HCT116 (cell line): ENCODE measurements around the gene NEURL4. TPM values are rescaled to one million over a fixed set of nuclear protein-coding genes. Genes with fewer than 3 reads are reported as not detected.

Source experiments
- ATAC-seq: fragments of 200-7000 bp; cut with Tn5 transposase; 2 replicates; pipeline ENCODE4 v1.9.1; 2020; ENCODE audit warnings: mild to moderate bottlenecking, moderate library complexity
- BruUV-seq: library from RNA; stranded (reverse); fragments of 400-500 nt; replicated peaks from 2 replicates; lab custom pipeline; 2021; lab: Mats Ljungman, UMichigan
- CTCF ChIA-PET: fragments of 300-600 bp; sonication (Branson Sonifier 250); formaldehyde crosslinking; loops from one replicate; lab custom pipeline; 2021; ENCODE audit warnings: antibody characterized with exemption; lab: Charles Lee
- POLR2A ChIA-PET: fragments of 300-600, 350-600 bp; sonication (Branson Sonifier 250); formaldehyde crosslinking; loops from one replicate; lab custom pipeline; 2021; ENCODE audit warnings: antibody characterized with exemption; lab: Charles Lee
- RAD21 ChIA-PET, 2 experiments: fragments of 300-600 bp; sonication (Branson Sonifier 250); formaldehyde crosslinking; loops; one replicate each; lab custom pipeline; 2023; ENCODE audit warnings: low total read pairs in 2 of 2; ENCODE audit not compliant: uncharacterized antibody in 2 of 2, unreplicated experiment in 2 of 2, low non-redundant PET in 1 of 2; lab: Charles Lee
- DNase-seq: peaks from one replicate; pipeline ENCODE4 v3.0.0-alpha.2; 2010; ENCODE audit warnings: low read depth, low spot score
- H2AFZ ChIP-seq: fragments of 200-600 bp; shearing (Covaris generic), sonication (generic); 2 replicates; pipeline ENCODE4 v1.6.1; 2017; ENCODE audit warnings: low read depth, mixed run types, mixed read lengths, antibody characterized with exemption, low read length; ENCODE audit not compliant: poor library complexity, severe bottlenecking
- H3K27ac ChIP-seq: 2 replicates; pipeline ENCODE4 v1.5.1; 2012; ENCODE audit warnings: low read depth, low read length
- H3K27me3 ChIP-seq: fragments of 200-600 bp; sonication (generic); 2 replicates; pipeline ENCODE4 v1.6.1; 2016; ENCODE audit warnings: mixed run types, low read length, mixed read lengths; ENCODE audit not compliant: insufficient read depth
- H3K36me3 ChIP-seq, 2 experiments: fragments of 200-500 bp in 1 of 2; fragments of 200-600 bp in 1 of 2; sonication (Bioruptor generic) in 1 of 2; sonication (generic) in 1 of 2; 2 replicates each; pipeline versions ENCODE4 v1.5.1 to v1.6.1; 2014 to 2016; ENCODE audit warnings: low read length in 2 of 2, inconsistent platforms in 1 of 2, mixed read lengths in 1 of 2, mixed run types in 1 of 2; ENCODE audit not compliant: insufficient read depth in 2 of 2, control insufficient read depth in 1 of 2
- H3K4me1 ChIP-seq, 2 experiments: fragments of 200-600 bp in 1 of 2; sonication (generic) in 1 of 2; 2 replicates each; pipeline versions ENCODE4 v1.5.1 to v1.6.1; 2012 to 2017; ENCODE audit warnings: low read length in 2 of 2, inconsistent platforms in 1 of 2, mild to moderate bottlenecking in 1 of 2, mixed read lengths in 1 of 2, mixed run types in 1 of 2, moderate library complexity in 1 of 2; ENCODE audit not compliant: insufficient read depth in 2 of 2, control insufficient read depth in 1 of 2
- H3K4me2 ChIP-seq: fragments of 200-600 bp; sonication (generic); 2 replicates; pipeline ENCODE4 v1.6.1; 2017; ENCODE audit warnings: mixed run types, low read length, mixed read lengths
- H3K4me3 ChIP-seq, 2 experiments: fragments of 200-600 bp in 1 of 2; sonication (generic) in 1 of 2; replicated peaks in 1 of 2; 2 replicates each; pipeline ENCODE4 v1.5.1; 2011 to 2016; ENCODE audit warnings: low read length in 2 of 2, control low read depth in 1 of 2, low read depth in 1 of 2, mild to moderate bottlenecking in 1 of 2, mixed read lengths in 1 of 2, mixed run types in 1 of 2
- H3K79me2 ChIP-seq: fragments of 200-600 bp; sonication (generic); 2 replicates; pipeline ENCODE4 v1.6.1; 2017; ENCODE audit warnings: mild to moderate bottlenecking, mixed run types, low read length, moderate library complexity, mixed read lengths; ENCODE audit not compliant: insufficient read depth
- H3K9ac ChIP-seq: fragments of 200-600 bp; sonication (generic); 2 replicates; pipeline ENCODE4 v1.6.1; 2016; ENCODE audit warnings: low read length, mixed read lengths
- H3K9me2 ChIP-seq: fragments of 200-600 bp; sonication (generic), shearing (Covaris generic); 2 replicates; pipeline ENCODE4 v1.6.1; 2017; ENCODE audit warnings: mixed run types, mild to moderate bottlenecking, moderate library complexity; ENCODE audit not compliant: insufficient read depth
- H3K9me3 ChIP-seq, 2 experiments: fragments of 200-500 bp in 1 of 2; fragments of 200-600 bp in 1 of 2; sonication (Bioruptor generic) in 1 of 2; sonication (generic) in 1 of 2; 2 replicates each; pipeline ENCODE4 v1.6.1; 2014 to 2017; ENCODE audit warnings: low read length in 2 of 2, mixed read lengths in 2 of 2, inconsistent platforms in 1 of 2, low read depth in 1 of 2, mild to moderate bottlenecking in 1 of 2, mixed run types in 1 of 2, moderate library complexity in 1 of 2; ENCODE audit not compliant: control insufficient read depth in 1 of 2, insufficient read depth in 1 of 2
- H4K20me1 ChIP-seq: fragments of 200-600 bp; sonication (generic), shearing (Covaris generic); 2 replicates; pipeline ENCODE4 v1.6.1; 2017; ENCODE audit warnings: mixed run types, mild to moderate bottlenecking, moderate library complexity; ENCODE audit not compliant: insufficient read depth
- EGR1 ChIP-seq: IDR thresholded peaks from 2 replicates; pipeline ENCODE4 v1.6.1; 2012; ENCODE audit warnings: low read depth
- EZH2phosphoT487 ChIP-seq: fragments of 200-600 bp; IDR thresholded peaks from 2 replicates; pipeline ENCODE4 v1.6.1; 2018; ENCODE audit warnings: antibody characterized with exemption, borderline replicate concordance
- FOSL1 ChIP-seq: IDR thresholded peaks from 2 replicates; pipeline ENCODE4 v1.6.1; 2012; ENCODE audit warnings: low read depth
- JUND ChIP-seq: IDR thresholded peaks from 2 replicates; pipeline ENCODE4 v1.6.1; 2012
- POLR2A ChIP-seq: IDR thresholded peaks from 2 replicates; pipeline ENCODE4 v1.7.0; 2011; ENCODE audit warnings: borderline replicate concordance; ENCODE audit not compliant: insufficient read depth, insufficient read length; ENCODE audit errors: extremely low read depth
- ZNF274 ChIP-seq: fragments of 200-500 bp; sonication (Bioruptor generic); IDR thresholded peaks from 2 replicates; pipeline ENCODE4 v1.6.1; 2014; ENCODE audit warnings: mild to moderate bottlenecking, low read depth, low read length, inconsistent platforms
- intact Hi-C: fragments of 100-400 bp; cut with micrococcal nuclease; formaldehyde crosslinking; loops from 2 replicates; pipeline ENCODE4 v1.10.0; 2022
- total RNA-seq: library from RNA; stranded (reverse); gene quantifications from one replicate; pipeline ENCODE4 v1.2.1, GENCODE V29; 2021; ENCODE audit not compliant: unreplicated experiment
- TF ChIP-seq, protein P1 (sequence below): IDR thresholded peaks from 2 replicates; pipeline ENCODE4 v1.6.1; 2012
- TF ChIP-seq, protein P2 (sequence below): IDR thresholded peaks from 2 replicates; pipeline ENCODE4 v1.6.1; 2012; ENCODE audit warnings: low read depth

The NEURL4 gene
- total RNA-seq, 1 experiment from 2014 or later, result 56.9 TPM

DNA sequence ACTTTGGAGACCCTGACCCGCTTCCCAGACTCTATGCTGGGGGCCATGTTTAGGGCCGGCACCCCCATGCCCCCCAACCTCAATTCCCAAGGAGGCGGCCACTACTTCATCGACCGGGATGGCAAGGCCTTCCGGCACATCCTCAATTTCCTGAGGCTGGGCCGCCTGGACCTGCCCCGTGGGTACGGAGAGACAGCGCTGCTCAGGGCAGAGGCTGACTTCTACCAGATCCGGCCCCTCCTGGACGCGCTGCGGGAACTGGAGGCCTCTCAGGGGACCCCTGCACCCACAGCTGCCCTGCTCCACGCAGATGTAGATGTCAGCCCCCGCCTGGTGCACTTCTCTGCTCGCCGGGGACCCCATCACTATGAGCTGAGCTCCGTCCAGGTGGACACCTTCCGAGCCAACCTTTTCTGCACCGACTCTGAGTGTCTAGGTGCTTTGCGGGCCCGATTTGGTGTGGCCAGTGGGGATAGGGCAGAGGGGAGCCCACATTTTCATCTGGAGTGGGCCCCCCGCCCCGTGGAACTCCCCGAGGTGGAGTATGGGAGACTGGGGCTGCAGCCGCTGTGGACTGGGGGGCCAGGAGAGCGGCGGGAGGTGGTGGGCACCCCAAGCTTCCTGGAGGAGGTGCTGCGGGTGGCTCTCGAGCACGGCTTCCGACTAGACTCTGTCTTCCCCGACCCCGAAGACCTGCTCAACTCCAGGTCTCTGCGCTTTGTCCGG lies 23.9 kb upstream of the NEURL4 start:
- POLR2A ChIA-PET, result no interaction called here
- no peak for ATAC-seq
- Histone ChIP-seq H3K27me3 (no peaks in the 10 kb centered on the region), H3K4me3 (peak overlapping the region; percentile 79 to 89), H3K4me2 (peak overlapping the region; percentile 80), H3K36me3 (no peaks in the 10 kb centered on the region), H3K9ac (peak overlapping the region; percentile 88), H2AFZ (no peak overlapping the region), H3K4me1 (peaks cover 29 to 69% of the 10 kb centered on the region in 2 experiments), H3K27ac (peak overlapping the region; percentile 99), H4K20me1 (0 out of 2 replicates have a peak, but pooled peaks cover 4% of the 10 kb centered on the region), H3K9me2 (no peaks in the 10 kb centered on the region), H3K79me2 (peaks cover 32% of the 10 kb centered on the region), H3K9me3 (no peaks in the 10 kb centered on the region)
- no TSS peak for BruUV-seq
- CTCF ChIA-PET, result interaction anchor here (0.9 to 2.0 kb wide), 2 partner anchors 24 to 207 kb away, joined by 3 to 7 read pairs; partner anchors contain the start of gene NEURL4
- no peak for TF ChIP-seq JUND
- TF ChIP-seq, protein P1, sequence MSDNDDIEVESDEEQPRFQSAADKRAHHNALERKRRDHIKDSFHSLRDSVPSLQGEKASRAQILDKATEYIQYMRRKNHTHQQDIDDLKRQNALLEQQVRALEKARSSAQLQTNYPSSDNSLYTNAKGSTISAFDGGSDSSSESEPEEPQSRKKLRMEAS, result no peak
- no peak for TF ChIP-seq ZNF274
- no peak for TF ChIP-seq EGR1
- TF ChIP-seq, protein P2, sequence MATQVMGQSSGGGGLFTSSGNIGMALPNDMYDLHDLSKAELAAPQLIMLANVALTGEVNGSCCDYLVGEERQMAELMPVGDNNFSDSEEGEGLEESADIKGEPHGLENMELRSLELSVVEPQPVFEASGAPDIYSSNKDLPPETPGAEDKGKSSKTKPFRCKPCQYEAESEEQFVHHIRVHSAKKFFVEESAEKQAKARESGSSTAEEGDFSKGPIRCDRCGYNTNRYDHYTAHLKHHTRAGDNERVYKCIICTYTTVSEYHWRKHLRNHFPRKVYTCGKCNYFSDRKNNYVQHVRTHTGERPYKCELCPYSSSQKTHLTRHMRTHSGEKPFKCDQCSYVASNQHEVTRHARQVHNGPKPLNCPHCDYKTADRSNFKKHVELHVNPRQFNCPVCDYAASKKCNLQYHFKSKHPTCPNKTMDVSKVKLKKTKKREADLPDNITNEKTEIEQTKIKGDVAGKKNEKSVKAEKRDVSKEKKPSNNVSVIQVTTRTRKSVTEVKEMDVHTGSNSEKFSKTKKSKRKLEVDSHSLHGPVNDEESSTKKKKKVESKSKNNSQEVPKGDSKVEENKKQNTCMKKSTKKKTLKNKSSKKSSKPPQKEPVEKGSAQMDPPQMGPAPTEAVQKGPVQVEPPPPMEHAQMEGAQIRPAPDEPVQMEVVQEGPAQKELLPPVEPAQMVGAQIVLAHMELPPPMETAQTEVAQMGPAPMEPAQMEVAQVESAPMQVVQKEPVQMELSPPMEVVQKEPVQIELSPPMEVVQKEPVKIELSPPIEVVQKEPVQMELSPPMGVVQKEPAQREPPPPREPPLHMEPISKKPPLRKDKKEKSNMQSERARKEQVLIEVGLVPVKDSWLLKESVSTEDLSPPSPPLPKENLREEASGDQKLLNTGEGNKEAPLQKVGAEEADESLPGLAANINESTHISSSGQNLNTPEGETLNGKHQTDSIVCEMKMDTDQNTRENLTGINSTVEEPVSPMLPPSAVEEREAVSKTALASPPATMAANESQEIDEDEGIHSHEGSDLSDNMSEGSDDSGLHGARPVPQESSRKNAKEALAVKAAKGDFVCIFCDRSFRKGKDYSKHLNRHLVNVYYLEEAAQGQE, result no peak
- TF ChIP-seq POLR2A, result no peak
- TF ChIP-seq EZH2phosphoT487, result no peak
- TF ChIP-seq FOSL1, result no peak
- DNase-seq, result no peak
- RAD21 ChIA-PET, result no interaction called here
- intact Hi-C loops, result loop anchor here (5.0 kb wide), 1 partner anchor 306 kb away; no protein-coding TSS in a partner anchor
